K562 (cell line): Measurements from ENCODE around the gene SLC25A21. TPM values are rescaled to one million over a fixed set of nuclear protein-coding genes. Genes with fewer than 3 reads are reported as not detected.

Source experiments
- ATAC-seq: fragments of 200-7000 bp; cut with Tn5 transposase; 3 replicates; pipeline ENCODE4 v1.9.1; 2020; ENCODE audit warnings: moderate library complexity
- BruUV-seq: library from RNA; stranded (reverse); fragments of 400-500 nt; replicated peaks from 2 replicates; lab custom pipeline; 2021; lab: Mats Ljungman, UMichigan
- CTCF ChIA-PET: fragments of 300-600 bp; formaldehyde crosslinking; extraction: SDS; loops from one replicate; lab custom pipeline; 2021; ENCODE audit warnings: low intra/inter-chr PET ratio; lab: Yijun Ruan, JAX
- POLR2A ChIA-PET: fragments of 300-600, 350-650 bp; sonication (Branson Sonifier 250); formaldehyde crosslinking; extraction: SDS; loops from one replicate; lab custom pipeline; 2021; ENCODE audit warnings: antibody characterized with exemption, inconsistent platforms; lab: Yijun Ruan, JAX
- DNase-seq, 4 experiments: peaks; one replicate each; pipeline versions ENCODE4 v3.0.0 to v3.0.0-alpha.2; 2011 to 2018; ENCODE audit warnings: low spot score in 3 of 4, mixed read lengths in 3 of 4; ENCODE audit errors: extremely low read depth in 1 of 4
- FAIRE-seq: peaks from 2 replicates; lab custom pipeline; 2011; peaks lifted over from hg19 to GRCh38; lab: Jason Lieb, UNC
- H2AFZ ChIP-seq: 2 replicates; pipeline ENCODE4 v1.6.0; 2011; ENCODE audit warnings: low read depth, low read length, control low read depth, inconsistent platforms
- H3K27ac ChIP-seq: fragments of 200-600 bp; 3 replicates; pipeline ENCODE4 v1.8.0; 2011; ENCODE audit warnings: low read depth, mild to moderate bottlenecking, control low read depth, inconsistent platforms, low read length, moderate library complexity, mixed read lengths; ENCODE audit errors: extremely low read depth
- H3K27me3 ChIP-seq, 2 experiments: fragments of 300-600 bp in 1 of 2; 2 replicates in 1 of 2; 3 replicates in 1 of 2; pipeline versions ENCODE4 v1.6.0 to v1.8.0; 2011; ENCODE audit warnings: inconsistent platforms in 2 of 2, low read length in 2 of 2, mild to moderate bottlenecking in 1 of 2, mixed read lengths in 1 of 2, moderate library complexity in 1 of 2; ENCODE audit not compliant: control insufficient read depth in 2 of 2, insufficient read depth in 2 of 2
- H3K36me3 ChIP-seq: fragments of 300-600 bp; 3 replicates; pipeline ENCODE4 v1.8.0; 2011; ENCODE audit warnings: mild to moderate bottlenecking, low read length, inconsistent platforms; ENCODE audit not compliant: control insufficient read depth, insufficient read depth
- H3K4me1 ChIP-seq, 2 experiments: fragments of 200-600 bp in 1 of 2; replicated peaks in 1 of 2; 2 replicates in 1 of 2; 3 replicates in 1 of 2; pipeline versions ENCODE4 v1.5.1 to v1.8.0; 2011; ENCODE audit warnings: inconsistent platforms in 2 of 2, low read length in 2 of 2, mild to moderate bottlenecking in 1 of 2, mixed read lengths in 1 of 2, moderate library complexity in 1 of 2; ENCODE audit not compliant: control insufficient read depth in 2 of 2, insufficient read depth in 2 of 2
- H3K4me2 ChIP-seq: 2 replicates; pipeline ENCODE4 v1.6.1; 2011; ENCODE audit warnings: low read length, control low read depth, inconsistent platforms, mixed read lengths; ENCODE audit not compliant: insufficient read depth
- H3K4me3 ChIP-seq: fragments of 200-600 bp; sonication (generic), shearing (Covaris generic); 2 replicates; pipeline ENCODE4 v1.5.1; 2016; ENCODE audit warnings: control low read depth, inconsistent platforms
- H3K79me2 ChIP-seq: fragments of 200-600 bp; 3 replicates; pipeline ENCODE4 v1.8.0; 2011; ENCODE audit warnings: low read length, inconsistent platforms; ENCODE audit not compliant: control insufficient read depth, insufficient read depth
- H3K9ac ChIP-seq, 2 experiments: 2 replicates each; pipeline versions ENCODE4 v1.6.0 to v1.6.1; 2011; ENCODE audit warnings: low read depth in 2 of 2, low read length in 2 of 2, control low read depth in 1 of 2, inconsistent platforms in 1 of 2, mild to moderate bottlenecking in 1 of 2, mixed read lengths in 1 of 2; ENCODE audit not compliant: insufficient read depth in 1 of 2
- H3K9me1 ChIP-seq: one replicate; pipeline ENCODE4 v1.6.0; 2011; ENCODE audit warnings: inconsistent platforms, mild to moderate bottlenecking, low read length, moderate library complexity; ENCODE audit not compliant: control insufficient read depth, insufficient read depth
- H3K9me3 ChIP-seq: replicated peaks from 2 replicates; pipeline ENCODE4 v1.5.1; 2011; ENCODE audit warnings: low read depth, low read length, inconsistent platforms; ENCODE audit not compliant: control insufficient read depth, insufficient read depth
- H4K20me1 ChIP-seq: replicated peaks from 2 replicates; pipeline ENCODE4 v1.6.1; 2011; ENCODE audit warnings: low read length, inconsistent platforms, mixed read lengths; ENCODE audit not compliant: control insufficient read depth, insufficient read depth
- BHLHE40 ChIP-seq: IDR thresholded peaks from 2 replicates; pipeline ENCODE4 v1.6.1; 2011; ENCODE audit warnings: low read length, improper control_type of control experiment
- CTBP1 ChIP-seq: fragments of 450-650 bp; IDR thresholded peaks from 2 replicates; pipeline ENCODE4 v1.6.1; 2016; ENCODE audit warnings: borderline replicate concordance
- ETS2 ChIP-seq: IDR thresholded peaks from 2 replicates; pipeline ENCODE4 v1.6.1; 2016; ENCODE audit warnings: borderline replicate concordance, missing genetic modification characterization, mild to moderate bottlenecking, moderate library complexity, missing compliant biosample characterization; ENCODE audit not compliant: poor library complexity, severe bottlenecking
- HNRNPUL1 ChIP-seq: fragments of 200-400 bp; formaldehyde crosslinking; IDR thresholded peaks from 2 replicates; pipeline ENCODE4 v1.6.1; 2017; ENCODE audit warnings: low read length
- IRF1 ChIP-seq: sonication (generic); formaldehyde crosslinking; IDR thresholded peaks from 2 replicates; pipeline ENCODE4 v1.8.0; 2022; ENCODE audit warnings: missing genetic modification reagents, mild to moderate bottlenecking, borderline replicate concordance
- IRF9 ChIP-seq: fragments of 450-650 bp; IDR thresholded peaks from 2 replicates; pipeline ENCODE4 v1.6.1; 2016; ENCODE audit warnings: missing biosample characterization, missing genetic modification characterization
- MAFG ChIP-seq: fragments of 450-650 bp; conservative IDR thresholded peaks from 2 replicates; pipeline ENCODE4 v1.6.1; 2016; ENCODE audit warnings: missing genetic modification characterization, missing compliant biosample characterization
- NCOR1 ChIP-seq: fragments of 450-650 bp; IDR thresholded peaks from 2 replicates; pipeline ENCODE4 v1.6.1; 2016; ENCODE audit warnings: mild to moderate bottlenecking, moderate library complexity
- SAP30 ChIP-seq: fragments of 200-600 bp; sonication (generic); IDR thresholded peaks from 2 replicates; pipeline ENCODE4 v1.6.1; 2012; ENCODE audit warnings: borderline replicate concordance, low read depth, mild to moderate bottlenecking, moderate library complexity, low read length, control low read depth, inconsistent platforms; ENCODE audit not compliant: insufficient read depth, poor library complexity, severe bottlenecking
- SUPT5H ChIP-seq: fragments of 450-650 bp; IDR thresholded peaks from 2 replicates; pipeline ENCODE4 v1.6.1; 2016
- TBP ChIP-seq: optimal IDR thresholded peaks from 2 replicates; pipeline ENCODE3; 2011; ENCODE audit warnings: low read depth, low read length, improper control_type of control experiment
- ZFP30 ChIP-seq: fragments of 250-450 bp; sonication (Bioruptor Pico); IDR thresholded peaks from 2 replicates; pipeline ENCODE4 v1.8.0; 2022; ENCODE audit warnings: moderate library complexity, mild to moderate bottlenecking, inconsistent platforms, borderline replicate concordance
- ZNF140 ChIP-seq: fragments of 250-450 bp; sonication (Bioruptor Pico); IDR thresholded peaks from 2 replicates; pipeline ENCODE4 v1.8.0; 2021; ENCODE audit warnings: moderate library complexity, mild to moderate bottlenecking, inconsistent platforms
- ZNF384 ChIP-seq: IDR thresholded peaks from 2 replicates; pipeline ENCODE4 v1.6.1; 2012; ENCODE audit warnings: low read depth, low read length, improper control_type of control experiment
- WGBS: fragments of 100-300 bp; shearing (Covaris generic); methylation state at CpG from one replicate; pipeline ENCODE4 v1.1.6; 2016; ENCODE audit warnings: low coverage, mixed read lengths; ENCODE audit not compliant: insufficient coverage; ENCODE audit errors: missing lambda C conversion rate; 5-methylcytosine and 5-hydroxymethylcytosine counted together
- in situ Hi-C: fragments of 300-500 bp; cut with MboI; formaldehyde crosslinking; loops from 4 replicates; pipeline ENCODE4 v1.15.0; 2018; ENCODE audit warnings: inconsistent platforms, mixed read lengths
- intact Hi-C: fragments of 100-400 bp; cut with micrococcal nuclease; formaldehyde crosslinking; loops from 2 replicates; pipeline ENCODE4 v1.14.2; 2022
- polyA plus RNA-seq, 8 experiments: library from polyadenylated mRNA; depleted of rRNA in 4 of 8; stranded (reverse) in 5 of 8; unstranded in 3 of 8; fragments of >200 nt; fragmentation: Nextera tagmentation in 2 of 8; fragmentation: Illumina TruSeq in 1 of 8; extraction: Ambion mirVana in 2 of 8; extraction: Trizol in 1 of 8; gene quantifications; 2 replicates each; pipeline versions ENCODE4 v1.2.1 to v1.2.3, GENCODE V29; 2011 to 2014; ENCODE audit warnings: inconsistent platforms in 1 of 8, missing spikeins in 1 of 8
- total RNA-seq, 7 experiments: library from RNA; depleted of rRNA in 6 of 7; stranded (reverse); fragments of >200 nt in 6 of 7; fragmentation: Illumina TruSeq in 2 of 7; extraction: Trizol in 2 of 7; gene quantifications; 2 replicates each; pipeline versions ENCODE4 v1.2.1 to v1.2.3, GENCODE V29; 2011 to 2021; ENCODE audit warnings: low replicate concordance in 1 of 7

The SLC25A21 gene
- total and polyA plus RNA-seq, 9 of the 15 experiments (the other 6 are each of a cell fraction or from before 2014, with no cell fraction given), result 15.2 to 46.7 (median 28.7) TPM

- TF ChIP-seq IRF1 (CRISPR knock-in tag) (no peak), NCOR1 (0 out of 2 replicates have a peak, but pooled peaks have one; percentile 48), HNRNPUL1 (no peak), ZNF384 (no peak), ZFP30 (CRISPR knock-in tag) (no peak), ZNF140 (CRISPR knock-in tag) (no peak), CTBP1 (peak; percentile 73), BHLHE40 (peak; percentile 65)
These were observed 88.8 kb downstream of the SLC25A21 start (continued) for GRCh38 chr14:37083599-37083998.

- H3K27ac ChIP-seq, result no peak overlapping the region
- ATAC-seq (no peak), FAIRE-seq (no peak), DNase-seq (no peak)
- H2AFZ ChIP-seq, result no peak overlapping the region
- peaks cover 35% of the 10 kb centered on the region for H3K79me2 ChIP-seq
- ChIA-PET CTCF (no interaction called here), POLR2A (no interaction called here)
- no peak for TF ChIP-seq ETS2 (tag)
- no peak for TF ChIP-seq SAP30
- no peak for TF ChIP-seq SUPT5H
- no peak for TF ChIP-seq MAFG (tag)
- no peak for TF ChIP-seq TBP
- TF ChIP-seq IRF9 (tag), result no peak
- in situ Hi-C loops (no loop called here), intact Hi-C loops (no loop called here)
- no peaks in the 10 kb centered on the region for H3K27me3 ChIP-seq
- H3K4me1 ChIP-seq, result peaks cover 0 to 19% of the 10 kb centered on the region in 2 experiments; a peak in 2 of 5 replicates
- BruUV-seq, result no TSS peak
- no peaks in the 10 kb centered on the region; the same call in 1 of the 2 replicates for H3K9me3 ChIP-seq
- no peaks in the 10 kb centered on the region for H3K9me1 ChIP-seq
- H3K4me3 ChIP-seq, result no peak overlapping the region
- WGBS, result 0% methylated on average over 1 of the region's 1 CpG
- no peak overlapping the region for H3K9ac ChIP-seq
- no peaks in the 10 kb centered on the region for H3K36me3 ChIP-seq
- no peak overlapping the region for H3K4me2 ChIP-seq
- no peaks in the 10 kb centered on the region for H4K20me1 ChIP-seq
These were observed 90.0 kb downstream of the SLC25A21 start for GRCh38 chr14:37082449-37082848.
